ENCODE measurements around the gene SMIM15.

The SMIM15 gene

GRCh38 chr5:61182449-61182848 is 20.2 kb upstream of the SMIM15 start:
- TF ChIP-seq SIN3A (IDR thresholded peaks at IDR 0.05; ENCODE audit: borderline replicate concordance, insufficient read depth, low read length) (no peak), TAF1 (IDR thresholded peaks at IDR 0.05; ENCODE audit: borderline replicate concordance, insufficient read depth, low read length) (no peak), FOXP2 (optimal IDR thresholded peaks at IDR 0.05; ENCODE audit: borderline replicate concordance, extremely low read depth, extremely low read length, insufficient read depth) (no peak), REST (IDR thresholded peaks at IDR 0.05; ENCODE audit: insufficient read depth in 1 of 2, low read depth in 2 of 2, low read length in 2 of 2) (no peak), POLR2AphosphoS5 (IDR thresholded peaks at IDR 0.05; ENCODE audit: low read depth, low read length) (no peak)

- no peak for TF ChIP-seq TAF1 (IDR thresholded peaks at IDR 0.05; ENCODE audit: borderline replicate concordance, insufficient read depth, low read length)
- TF ChIP-seq REST (IDR thresholded peaks at IDR 0.05; ENCODE audit: insufficient read depth in 1 of 2, low read depth in 2 of 2, low read length in 2 of 2) = no peak
- TF ChIP-seq POLR2AphosphoS5 (IDR thresholded peaks at IDR 0.05; ENCODE audit: low read depth, low read length) = no peak
Measured at GRCh38 chr5:61180886-61181285, 18.6 kb upstream of the SMIM15 start.

GRCh38 chr5:61178702-61179101 is 16.4 kb upstream of the SMIM15 start:
- no peak for TF ChIP-seq REST (IDR thresholded peaks at IDR 0.05; ENCODE audit: insufficient read depth in 1 of 2, low read depth in 2 of 2, low read length in 2 of 2)
- TF ChIP-seq FOXP2 (optimal IDR thresholded peaks at IDR 0.05; ENCODE audit: borderline replicate concordance, extremely low read depth, extremely low read length, insufficient read depth) = no peak
- no peak for TF ChIP-seq SIN3A (IDR thresholded peaks at IDR 0.05; ENCODE audit: borderline replicate concordance, insufficient read depth, low read length)
- TF ChIP-seq TAF1 (IDR thresholded peaks at IDR 0.05; ENCODE audit: borderline replicate concordance, insufficient read depth, low read length) = no peak
- no peak for TF ChIP-seq POLR2AphosphoS5 (IDR thresholded peaks at IDR 0.05; ENCODE audit: low read depth, low read length)

GRCh38 chr5:61177716-61178115 is 15.4 kb upstream of the SMIM15 start:
- TF ChIP-seq SIN3A (IDR thresholded peaks at IDR 0.05; ENCODE audit: borderline replicate concordance, insufficient read depth, low read length) (no peak), REST (IDR thresholded peaks at IDR 0.05; ENCODE audit: insufficient read depth in 1 of 2, low read depth in 2 of 2, low read length in 2 of 2) (no peak), TAF1 (IDR thresholded peaks at IDR 0.05; ENCODE audit: borderline replicate concordance, insufficient read depth, low read length) (no peak), POLR2AphosphoS5 (IDR thresholded peaks at IDR 0.05; ENCODE audit: low read depth, low read length) (no peak), FOXP2 (optimal IDR thresholded peaks at IDR 0.05; ENCODE audit: borderline replicate concordance, extremely low read depth, extremely low read length, insufficient read depth) (no peak)

- TF ChIP-seq TAF1 (IDR thresholded peaks at IDR 0.05; ENCODE audit: borderline replicate concordance, insufficient read depth, low read length) (no peak), POLR2AphosphoS5 (IDR thresholded peaks at IDR 0.05; ENCODE audit: low read depth, low read length) (no peak), FOXP2 (optimal IDR thresholded peaks at IDR 0.05; ENCODE audit: borderline replicate concordance, extremely low read depth, extremely low read length, insufficient read depth) (no peak), REST (IDR thresholded peaks at IDR 0.05; ENCODE audit: insufficient read depth in 1 of 2, low read depth in 2 of 2, low read length in 2 of 2) (no peak), SIN3A (IDR thresholded peaks at IDR 0.05; ENCODE audit: borderline replicate concordance, insufficient read depth, low read length) (no peak)
Measured at GRCh38 chr5:61177070-61177469, 14.8 kb upstream of the SMIM15 start.
